A549 (cell line): ENCODE results near the gene DMRT2. TPM values are rescaled to one million over a fixed set of nuclear protein-coding genes. Genes with fewer than 3 reads are reported as not detected.

Experiments used
- ATAC-seq, 2 experiments: fragments of 200-7000 bp in 1 of 2; fragments of >200 bp in 1 of 2; cut with Nextera tagmentation in 1 of 2; cut with Tn5 transposase in 1 of 2; 3 replicates each; pipeline versions ENCODE4 v1.8.0 to v1.9.1; 2018 to 2020; ENCODE audit warnings: mild to moderate bottlenecking in 1 of 2, moderate library complexity in 1 of 2
- CTCF ChIA-PET: fragments of 300-600 bp; sonication (Branson Sonifier 250); formaldehyde crosslinking; extraction: SDS; loops from one replicate; lab custom pipeline; 2021; ENCODE audit warnings: antibody characterized with exemption, inconsistent platforms; lab: Yijun Ruan, JAX
- POLR2A ChIA-PET: fragments of 350-600 bp; formaldehyde crosslinking; extraction: SDS; loops from one replicate; lab custom pipeline; 2021; ENCODE audit warnings: antibody characterized with exemption, inconsistent platforms; lab: Yijun Ruan, JAX
- DNase-seq, 2 experiments: peaks; one replicate each; pipeline versions ENCODE4 v3.0.0 to v3.0.0-alpha.2; 2011 to 2016; ENCODE audit warnings: low read depth in 1 of 2, low spot score in 1 of 2
- FAIRE-seq: peaks from 2 replicates; lab custom pipeline; 2011; peaks lifted over from hg19 to GRCh38; lab: Jason Lieb, UNC
- H3K27ac ChIP-seq, 2 experiments: fragments of >200 bp; sonication (Bioruptor Twin); formaldehyde crosslinking; 3 replicates each; pipeline ENCODE4 v1.5.1; 2016 to 2017
- H3K4me1 ChIP-seq: fragments of >200 bp; sonication (Bioruptor Twin); formaldehyde crosslinking; 3 replicates; pipeline ENCODE4 v1.6.1; 2016
- H3K4me2 ChIP-seq: fragments of >200 bp; sonication (Bioruptor Twin); formaldehyde crosslinking; 3 replicates; pipeline ENCODE4 v1.6.1; 2016
- H3K4me3 ChIP-seq: fragments of >200 bp; sonication (Bioruptor Twin); formaldehyde crosslinking; 3 replicates; pipeline ENCODE4 v1.5.1; 2016
- H3K9me3 ChIP-seq: fragments of >200 bp; sonication (Bioruptor Twin); formaldehyde crosslinking; 3 replicates; pipeline ENCODE4 v1.6.1; 2016
- ATOH8 ChIP-seq: fragments of 250-450 bp; sonication (Bioruptor Pico); IDR thresholded peaks from 2 replicates; pipeline ENCODE4 v1.5.0; 2020; ENCODE audit warnings: low read depth, mild to moderate bottlenecking, moderate library complexity
- BHLHE40 ChIP-seq: IDR thresholded peaks from 2 replicates; pipeline ENCODE4 v1.6.1; 2012; ENCODE audit warnings: low read depth, low read length, inconsistent platforms
- CBX2 ChIP-seq: fragments of 200-600 bp; sonication (generic); IDR thresholded peaks from 2 replicates; pipeline ENCODE4 v1.6.1; 2016; ENCODE audit warnings: low read depth, mild to moderate bottlenecking, borderline replicate concordance
- CEBPB ChIP-seq, 2 experiments: fragments of >200 bp in 1 of 2; sonication (Bioruptor Twin) in 1 of 2; formaldehyde crosslinking in 1 of 2; IDR thresholded peaks; 2 replicates each; pipeline ENCODE4 v1.6.1; 2012 to 2016
- CHD4 ChIP-seq: fragments of 200-600 bp; sonication (generic); IDR thresholded peaks from 2 replicates; pipeline ENCODE4 v1.6.1; 2016; ENCODE audit warnings: antibody characterized with exemption, mild to moderate bottlenecking, borderline replicate concordance
- E2F6 ChIP-seq: IDR thresholded peaks from 2 replicates; pipeline ENCODE4 v1.6.1; 2012; ENCODE audit warnings: low read depth, borderline replicate concordance
- EHMT2 ChIP-seq: fragments of 200-600 bp; sonication (generic); IDR thresholded peaks from 2 replicates; pipeline ENCODE4 v1.6.1; 2016; ENCODE audit warnings: antibody characterized with exemption, low read depth, mild to moderate bottlenecking, moderate library complexity
- FOSL2 ChIP-seq, 2 experiments: fragments of 450-650 bp in 1 of 2; fragments of >200 bp in 1 of 2; sonication (Bioruptor Twin) in 1 of 2; formaldehyde crosslinking; IDR thresholded peaks; 2 replicates each; pipeline versions ENCODE4 v1.5.0 to v1.6.1; 2016 to 2020; ENCODE audit warnings: mild to moderate bottlenecking in 1 of 2, moderate library complexity in 1 of 2
- FOXS1 ChIP-seq: fragments of 250-450 bp; sonication (Bioruptor Pico); IDR thresholded peaks from 2 replicates; pipeline ENCODE4 v1.5.0; 2020; ENCODE audit warnings: mild to moderate bottlenecking, moderate library complexity
- HDAC2 ChIP-seq: fragments of 200-600 bp; sonication (generic); IDR thresholded peaks from 2 replicates; pipeline ENCODE4 v1.6.1; 2016
- HES2 ChIP-seq: fragments of >200 bp; sonication (Bioruptor Twin); formaldehyde crosslinking; IDR thresholded peaks from 2 replicates; pipeline ENCODE4 v1.6.1; 2016
- HEYL ChIP-seq: fragments of 250-450 bp; sonication (Bioruptor Pico); IDR thresholded peaks from 2 replicates; pipeline ENCODE4 v1.8.0; 2021; ENCODE audit warnings: mild to moderate bottlenecking, moderate library complexity
- HOXA7 ChIP-seq: fragments of 250-450 bp; sonication (Bioruptor Pico); IDR thresholded peaks from 2 replicates; pipeline ENCODE4 v1.5.0; 2020; ENCODE audit warnings: mild to moderate bottlenecking, moderate library complexity
- HOXB5 ChIP-seq: fragments of 250-450 bp; sonication (Bioruptor Pico); IDR thresholded peaks from 2 replicates; pipeline ENCODE4 v1.5.0; 2020; ENCODE audit warnings: mild to moderate bottlenecking, moderate library complexity
- JUNB ChIP-seq: fragments of >200 bp; sonication (Bioruptor Twin); formaldehyde crosslinking; IDR thresholded peaks from 2 replicates; pipeline ENCODE4 v1.6.1; 2016
- KDM1A ChIP-seq: fragments of 200-600 bp; sonication (generic); IDR thresholded peaks from 2 replicates; pipeline ENCODE4 v1.6.1; 2016; ENCODE audit warnings: low read depth, mild to moderate bottlenecking
- MYC ChIP-seq: IDR thresholded peaks from 2 replicates; pipeline ENCODE4 v1.6.1; 2012; ENCODE audit warnings: mild to moderate bottlenecking, inconsistent platforms, low read length, improper control_type of control experiment, borderline replicate concordance
- NFE2L2 ChIP-seq: fragments of 150-350 bp; conservative IDR thresholded peaks from 2 replicates; pipeline ENCODE4 v1.6.1; 2014; ENCODE audit warnings: low read length
- NPAS2 ChIP-seq: fragments of 250-450 bp; sonication (Bioruptor Pico); IDR thresholded peaks from 2 replicates; pipeline ENCODE4 v1.8.0; 2022; ENCODE audit warnings: mild to moderate bottlenecking, moderate library complexity, borderline replicate concordance
- POLR2A ChIP-seq: IDR thresholded peaks from 2 replicates; pipeline ENCODE4 v1.6.1; 2012; ENCODE audit warnings: mild to moderate bottlenecking, low read length
- RAD21 ChIP-seq, 2 experiments: fragments of >200 bp in 1 of 2; sonication (Bioruptor Twin) in 1 of 2; formaldehyde crosslinking in 1 of 2; IDR thresholded peaks in 1 of 2; conservative IDR thresholded peaks in 1 of 2; 2 replicates in 1 of 2; 3 replicates in 1 of 2; pipeline ENCODE4 v1.6.1; 2012 to 2018; ENCODE audit warnings: inconsistent platforms in 1 of 2
- RARB ChIP-seq: fragments of 250-450 bp; sonication (Bioruptor Pico); IDR thresholded peaks from 2 replicates; pipeline ENCODE4 v1.8.0; 2021; ENCODE audit warnings: mild to moderate bottlenecking, moderate library complexity
- RCOR1 ChIP-seq: fragments of 150-350 bp; IDR thresholded peaks from 2 replicates; pipeline ENCODE4 v1.6.1; 2014; ENCODE audit warnings: antibody characterized with exemption, low read length, low read depth
- RNF2 ChIP-seq: fragments of 200-600 bp; sonication (generic); IDR thresholded peaks from 2 replicates; pipeline ENCODE4 v1.6.1; 2016; ENCODE audit warnings: low read depth, mild to moderate bottlenecking, antibody characterized with exemption, moderate library complexity, borderline replicate concordance
- SREBF2 ChIP-seq: fragments of 450-650 bp; IDR thresholded peaks from 2 replicates; pipeline ENCODE4 v1.6.1; 2014; ENCODE audit warnings: mild to moderate bottlenecking, moderate library complexity
- TFCP2L1 ChIP-seq: fragments of 250-450 bp; sonication (Bioruptor Pico); IDR thresholded peaks from 2 replicates; pipeline ENCODE4 v1.5.0; 2021; ENCODE audit warnings: mild to moderate bottlenecking
- ZFP36 ChIP-seq: fragments of 450-650 bp; IDR thresholded peaks from 2 replicates; pipeline ENCODE4 v1.6.1; 2014; ENCODE audit warnings: borderline replicate concordance; ENCODE audit not compliant: partially characterized antibody
- ZNF302 ChIP-seq: fragments of 250-450 bp; sonication (Bioruptor Pico); IDR thresholded peaks from 2 replicates; pipeline ENCODE4 v1.9.0; 2021; ENCODE audit warnings: inconsistent platforms, mild to moderate bottlenecking, moderate library complexity
- ZSCAN20 ChIP-seq: fragments of 250-450 bp; sonication (Bioruptor Pico); IDR thresholded peaks from 2 replicates; pipeline ENCODE4 v1.8.0; 2022; ENCODE audit warnings: mild to moderate bottlenecking, moderate library complexity
- WGBS: methylation state at CpG from one replicate; pipeline ENCODE4 v1.1.6; 2017; ENCODE audit errors: missing lambda C conversion rate; 5-methylcytosine and 5-hydroxymethylcytosine counted together
- polyA plus RNA-seq, 4 experiments: library from polyadenylated mRNA; depleted of rRNA in 3 of 4; stranded (reverse); fragments of >200 nt; fragmentation: RNase III in 1 of 4; extraction: RNeasy Plus Mini Kit Qiagen cat#74134 plus additional on column Dnase treatment in 1 of 4; gene quantifications; 2 replicates in 3 of 4; 3 replicates in 1 of 4; pipeline ENCODE4 v1.2.3, GENCODE V29; 2011 to 2017
- TF ChIP-seq, protein P1 (sequence below): IDR thresholded peaks from 2 replicates; pipeline ENCODE4 v1.6.1; 2012

The DMRT2 gene
- polyA plus RNA-seq, 2 of the 4 experiments (the other 2 are of a cell fraction) = 0.06 TPM; not detected in 1

- TF ChIP-seq NFE2L2 (no peak), HOXB5 (no peak), POLR2A (no peak), ZFP36 (no peak), CBX2 (no peak), RAD21 (conservative IDR thresholded peaks at IDR 0.05 in 1 of 2, IDR thresholded peaks at IDR 0.05 in 1 of 2) (no peak), KDM1A (no peak)
Observed at GRCh38 chr9:1042466-1042865, 7.7 kb upstream of the DMRT2 start (continued).

DNA sequence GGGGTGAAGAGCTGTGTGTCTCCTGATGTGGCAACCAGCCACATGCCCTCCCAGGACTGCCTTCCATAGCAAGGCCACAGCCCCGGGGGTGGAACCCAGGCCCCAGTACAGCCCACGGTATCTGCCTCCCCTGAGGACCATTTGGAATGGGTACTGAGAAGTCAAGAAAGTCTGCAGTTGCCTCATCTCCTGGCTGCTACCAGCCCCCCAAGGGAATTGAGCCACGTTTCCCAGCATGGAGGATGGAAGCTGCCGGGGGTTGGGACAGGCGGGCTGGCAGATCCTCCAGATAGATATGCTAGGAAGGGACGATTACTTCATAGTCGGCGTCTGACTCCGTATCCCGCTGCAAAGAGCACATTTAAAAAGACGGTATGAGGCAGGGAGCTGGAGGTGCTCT is 5.5 kb upstream of the DMRT2 start:
- POLR2A ChIA-PET = no interaction called here
- DNase-seq (no peak), ATAC-seq (no peak), FAIRE-seq (no peak)
- no peak overlapping the region for H3K4me3 ChIP-seq
- 51% methylated on average over 10 of the region's 11 CpGs for WGBS
- no peak overlapping the region for H3K4me2 ChIP-seq
- no peaks in the 10 kb centered on the region for H3K4me1 ChIP-seq
- CTCF ChIA-PET = interaction anchor here (1.3 kb wide), 1 partner anchor 13 kb away, joined by 3 read pairs; no protein-coding TSS in a partner anchor
- H3K9me3 ChIP-seq = no peaks in the 10 kb centered on the region
- no peak overlapping the region for H3K27ac ChIP-seq
- TF ChIP-seq JUNB = no peak
- no peak for TF ChIP-seq RCOR1
- no peak for TF ChIP-seq ZSCAN20
- TF ChIP-seq HOXA7 = no peak
- TF ChIP-seq MYC = no peak
- TF ChIP-seq EHMT2 = no peak
- no peak for TF ChIP-seq BHLHE40
- no peak for TF ChIP-seq NPAS2 (CRISPR knock-in tag)
- TF ChIP-seq, protein P1, sequence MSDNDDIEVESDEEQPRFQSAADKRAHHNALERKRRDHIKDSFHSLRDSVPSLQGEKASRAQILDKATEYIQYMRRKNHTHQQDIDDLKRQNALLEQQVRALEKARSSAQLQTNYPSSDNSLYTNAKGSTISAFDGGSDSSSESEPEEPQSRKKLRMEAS = no peak
- no peak for TF ChIP-seq RARB (CRISPR knock-in tag)
- TF ChIP-seq RNF2 = no peak

DNA sequence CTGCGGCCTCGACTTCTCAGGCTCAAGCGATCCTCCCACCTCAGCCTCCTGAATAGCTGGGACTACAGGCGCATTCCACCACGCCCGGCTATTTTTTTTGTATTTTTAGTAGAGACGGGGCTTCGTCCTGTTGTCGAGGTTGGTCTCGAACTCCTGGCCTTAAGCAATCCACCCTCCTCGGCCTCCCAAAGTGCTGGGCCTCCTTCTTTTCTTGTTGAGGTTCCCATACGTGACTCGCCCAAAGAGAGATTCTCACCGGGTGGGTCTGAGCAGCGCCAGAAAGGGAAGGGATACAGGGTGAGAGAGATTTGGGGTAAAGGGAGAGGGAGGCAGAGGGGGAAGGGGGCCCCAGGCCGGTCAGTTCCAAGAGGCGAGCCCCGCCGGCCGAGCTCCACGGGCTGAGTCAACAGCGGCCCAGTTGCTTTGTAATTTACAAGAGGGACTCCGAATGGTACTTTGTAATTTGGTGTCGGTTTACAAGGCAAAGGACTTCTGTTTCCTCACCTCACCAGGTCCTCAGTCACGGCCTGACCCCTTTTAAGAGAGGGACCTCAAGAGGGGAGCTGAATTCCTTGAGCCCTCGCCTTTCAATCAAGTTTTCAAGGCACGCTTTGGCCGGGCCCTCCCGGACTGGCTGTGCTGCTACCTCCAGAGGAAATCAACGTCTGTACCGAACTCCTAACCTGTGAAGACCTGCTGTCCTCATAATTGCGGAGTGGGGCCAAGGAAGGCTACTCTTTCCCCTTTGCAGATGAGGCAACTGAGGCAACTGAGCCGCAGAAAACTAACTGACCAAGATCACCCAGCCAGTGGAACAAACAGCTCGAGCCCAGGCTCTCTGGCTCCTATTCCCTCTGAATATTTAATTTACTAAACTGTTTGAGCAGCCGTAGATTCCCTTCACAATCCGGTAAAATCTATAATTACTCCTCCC is 3.3 kb upstream of the DMRT2 start:
- Histone ChIP-seq H3K27ac (no peak overlapping the region), H3K4me1 (peaks cover 3% of the 10 kb centered on the region; the same call in 2 of the 3 replicates), H3K4me2 (no peak overlapping the region), H3K9me3 (no peaks in the 10 kb centered on the region), H3K4me3 (no peak overlapping the region)
- TF ChIP-seq, protein P1 = no peak
- no peak for TF ChIP-seq ZFP36
- no peak for TF ChIP-seq HDAC2
- no peak for TF ChIP-seq HEYL (CRISPR knock-in tag)
- TF ChIP-seq CHD4 = no peak
- no peak for TF ChIP-seq HES2
- TF ChIP-seq CEBPB (IDR thresholded peaks at IDR 0.05) = no peak
- TF ChIP-seq ZNF302 (CRISPR knock-in tag) = no peak
- TF ChIP-seq SREBF2 = no peak
- no peak for TF ChIP-seq CBX2
- TF ChIP-seq FOXS1 = no peak
- TF ChIP-seq ATOH8 (CRISPR knock-in tag) = no peak
- TF ChIP-seq E2F6 = no peak
- TF ChIP-seq FOSL2 (IDR thresholded peaks at IDR 0.05) = no peak
- TF ChIP-seq FOSL2 (CRISPR knock-in tag; IDR thresholded peaks at IDR 0.05) = no peak
- no peak for TF ChIP-seq TFCP2L1
- FAIRE-seq (no peak), DNase-seq (no peak), ATAC-seq (no peak)
- ChIA-PET POLR2A (no interaction called here), CTCF (no interaction called here)
- WGBS = 63% methylated on average over 36 of the region's 36 CpGs
